GM12865 (cell line): ENCODE measurements around the gene NUP93.

ENCODE experiments used
- DNase-seq: peaks from one replicate; pipeline ENCODE4 v3.0.0; 2010; ENCODE audit warnings: low read depth
- H3K4me3 ChIP-seq: 2 replicates; pipeline ENCODE4 v1.5.1; 2011; ENCODE audit warnings: mild to moderate bottlenecking, low read depth, low read length, control low read depth
- CTCF ChIP-seq: IDR thresholded peaks from 2 replicates; pipeline ENCODE4 v1.5.1; 2011; ENCODE audit warnings: low read length, control low read depth, low read depth, inconsistent platforms; ENCODE audit not compliant: insufficient read depth; ENCODE audit errors: missing control alignments

Gene NUP93

GRCh38 chr16:56741399-56741798, 11.5 kb downstream of the NUP93 start:
- no peak for DNase-seq
- H3K4me3 ChIP-seq = no peak overlapping the region

GRCh38 chr16:56742030-56742984, 12.4 kb downstream of the NUP93 start:
- no peak for DNase-seq
- H3K4me3 ChIP-seq = no peak overlapping the region
- no peak for TF ChIP-seq CTCF

More at GRCh38 chr16:56741399-56741798, 11.5 kb downstream of the NUP93 start:
- TF ChIP-seq CTCF = no peak

- no peak for DNase-seq
- no peak for TF ChIP-seq CTCF
- no peak overlapping the region for H3K4me3 ChIP-seq
These were observed 13.9 kb downstream of the NUP93 start for GRCh38 chr16:56743840-56744239.

- no peak for TF ChIP-seq CTCF
- H3K4me3 ChIP-seq = no peak overlapping the region
- DNase-seq = no peak
These were observed 15.2 kb downstream of the NUP93 start for GRCh38 chr16:56744996-56745640.

- no peak overlapping the region for H3K4me3 ChIP-seq
- DNase-seq = no peak
- TF ChIP-seq CTCF = no peak
These were observed 17.6 kb downstream of the NUP93 start for GRCh38 chr16:56747486-56748045.

GRCh38 chr16:56748191-56748590, 18.3 kb downstream of the NUP93 start:
- no peak for DNase-seq
- no peak overlapping the region for H3K4me3 ChIP-seq
- TF ChIP-seq CTCF = no peak
